Measurements from ENCODE around the gene STOM. TPM values are rescaled to one million over a fixed set of nuclear protein-coding genes. Genes with fewer than 3 reads are reported as not detected.
A peak's percentile ranks its signal among the peaks of the same experiment; 100 is the strongest.

The STOM gene
- total RNA-seq, 2 experiments from 2014 or later = 34.7 to 44.5 TPM

DNA sequence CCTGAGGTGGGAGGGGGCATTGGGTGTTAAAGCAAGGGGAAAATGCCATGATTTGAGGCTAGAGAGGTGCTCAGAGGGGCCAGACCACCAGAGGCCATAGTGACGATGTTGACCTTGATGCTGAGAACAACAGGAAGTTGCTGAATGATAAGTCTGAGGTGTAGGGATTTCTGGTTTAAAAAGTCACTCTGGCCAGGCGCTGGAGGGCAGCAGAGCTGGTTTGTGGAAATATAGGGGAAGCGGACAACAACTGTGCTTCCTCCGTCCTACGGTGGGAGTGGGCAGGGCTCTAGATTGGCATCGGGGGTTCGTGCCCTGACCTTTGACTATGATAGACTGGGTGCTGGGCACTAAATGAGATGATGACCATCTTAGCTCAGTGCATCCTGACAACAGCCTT lies 44.7 kb downstream of the STOM start:
- ATAC-seq (no peak), DNase-seq (no peak)

DNA sequence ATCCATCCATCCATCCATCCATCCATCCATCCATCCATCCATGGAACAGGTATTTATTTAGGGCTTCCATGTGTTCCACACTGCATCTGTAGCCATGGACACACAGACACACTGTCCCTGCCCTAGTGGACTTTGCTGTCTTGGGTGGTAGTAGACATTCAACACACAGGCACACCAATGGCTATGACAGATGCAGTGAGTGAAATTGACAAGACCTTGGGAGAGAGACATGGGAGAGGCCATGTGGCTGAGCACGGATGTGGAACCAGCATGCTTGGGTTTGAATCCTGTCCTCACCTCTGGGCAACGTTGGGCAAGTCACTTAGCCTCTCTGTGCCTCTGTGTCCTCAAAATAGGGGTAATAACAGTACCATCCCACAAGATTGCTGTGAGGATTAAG lies 45.3 kb downstream of the STOM start:
- Mint-ChIP-seq H3K9me3 (ENCODE audit: low read depth) (no peaks in the 10 kb centered on the region), H3K36me3 (ENCODE audit: low read depth) (no peaks in the 10 kb centered on the region)
- intact Hi-C loops (cut with DNase I, micrococcal nuclease) = loop anchor here in 1 of 2 experiments (5.0 kb wide), 1 partner anchor 173 kb away; the partner anchor contains the start of gene GGTA1

More for the DNA sequence above, 44.7 kb downstream of the STOM start:
- Mint-ChIP-seq H3K4me3 (no peak overlapping the region), H3K36me3 (ENCODE audit: low read depth) (no peaks in the 10 kb centered on the region), H3K4me1 (peaks cover 12% of the 10 kb centered on the region), H3K27ac (no peak overlapping the region), H3K27me3 (no peaks in the 10 kb centered on the region), H3K9me3 (ENCODE audit: low read depth) (no peaks in the 10 kb centered on the region)
- ChIA-PET POLR2A (no interaction called here), CTCF (interaction anchor here (0.7 to 1.6 kb wide), 2 partner anchors 112 to 213 kb away, joined by 3 to 4 read pairs; no protein-coding TSS in a partner anchor)
- intact Hi-C loops (cut with DNase I, micrococcal nuclease) = no loop called here

DNA sequence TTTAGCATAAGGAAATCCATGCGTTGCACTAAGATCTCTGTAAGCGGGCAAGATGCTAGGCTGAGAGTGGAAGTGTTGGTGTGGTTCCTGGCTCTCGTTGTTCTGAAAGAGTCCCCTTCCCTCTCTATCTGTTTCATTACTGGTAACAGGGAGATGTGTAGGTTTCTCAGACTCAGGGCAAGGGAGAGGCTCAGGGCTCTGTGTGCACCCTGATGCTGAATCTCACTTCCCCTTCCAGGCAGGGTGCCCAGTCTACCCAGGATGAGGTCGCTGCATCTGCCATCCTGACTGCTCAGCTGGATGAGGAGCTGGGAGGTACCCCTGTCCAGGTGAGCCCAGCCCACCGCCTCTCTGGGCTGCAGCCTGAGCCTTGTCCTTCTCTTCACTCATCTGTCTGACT lies 45.7 kb downstream of the STOM start:
- no peaks in the 10 kb centered on the region for H3K9me3 Mint-ChIP-seq (ENCODE audit: low read depth)
- ChIA-PET POLR2A (no interaction called here), CTCF (interaction anchor here (0.6 to 11.8 kb wide), 3 partner anchors 80 to 120 kb away, joined by 3 to 276 read pairs (median 3); no protein-coding TSS in a partner anchor)
- no peak for ATAC-seq
- no peaks in the 10 kb centered on the region for H3K27me3 Mint-ChIP-seq
- intact Hi-C loops (cut with DNase I, micrococcal nuclease) = loop anchor here in 1 of 2 experiments (5.0 kb wide), 1 partner anchor 173 kb away; the partner anchor contains the start of gene GGTA1
- DNase-seq = no peak
- no peak overlapping the region for H3K27ac Mint-ChIP-seq
- no peak overlapping the region for H3K4me3 Mint-ChIP-seq
- H3K36me3 Mint-ChIP-seq (ENCODE audit: low read depth) = no peaks in the 10 kb centered on the region
- H3K4me1 Mint-ChIP-seq = peaks cover 12% of the 10 kb centered on the region

More for the DNA sequence above, 45.3 kb downstream of the STOM start:
- no peak for ATAC-seq
- H3K4me1 Mint-ChIP-seq = peaks cover 12% of the 10 kb centered on the region
- no peaks in the 10 kb centered on the region for H3K27me3 Mint-ChIP-seq
- POLR2A ChIA-PET = no interaction called here
- CTCF ChIA-PET = interaction anchor here (1.6 kb wide), 1 partner anchor 112 kb away, joined by 3 read pairs; no protein-coding TSS in a partner anchor
- H3K4me3 Mint-ChIP-seq = no peak overlapping the region
- H3K27ac Mint-ChIP-seq = no peak overlapping the region
- no peak for DNase-seq

DNA sequence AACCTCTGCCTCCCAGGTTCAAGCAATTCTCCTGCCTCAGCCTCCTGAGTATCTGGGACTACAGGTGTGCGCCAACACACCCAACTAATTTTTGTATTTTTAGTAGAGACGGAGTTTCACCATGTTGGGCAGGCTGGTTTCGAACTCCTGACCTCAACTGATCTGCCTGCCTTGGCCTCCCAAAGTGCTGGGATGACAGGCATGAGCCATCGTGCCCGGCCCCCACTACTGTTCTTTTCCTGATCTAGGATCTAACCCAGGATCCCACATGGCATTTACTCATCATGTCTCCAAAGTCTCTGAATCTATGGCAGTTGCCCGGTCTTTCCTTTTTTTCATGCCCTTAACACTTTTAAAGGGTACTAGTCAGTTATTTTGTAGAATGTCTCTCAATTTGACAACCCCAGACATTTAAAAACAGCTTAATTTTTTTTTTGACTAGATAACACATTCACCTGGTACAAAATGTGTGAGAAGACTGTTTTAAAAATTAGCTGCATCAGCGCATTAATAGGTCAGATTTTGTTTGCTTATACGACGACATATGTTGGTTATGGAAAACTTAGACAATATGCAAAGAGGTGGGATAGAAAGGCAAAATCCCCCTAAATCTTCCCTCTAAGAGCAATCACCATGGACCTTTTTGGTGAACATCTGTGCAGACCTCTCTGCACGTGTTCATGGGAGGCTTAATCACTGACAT lies 46.5 kb downstream of the STOM start:
- ChIA-PET CTCF (interaction anchor here (0.6 to 11.8 kb wide), 3 partner anchors 80 to 121 kb away, joined by 3 to 276 read pairs (median 3); no protein-coding TSS in a partner anchor), POLR2A (no interaction called here)
- Mint-ChIP-seq H3K4me1 (peaks cover 12% of the 10 kb centered on the region), H3K4me3 (no peak overlapping the region), H3K27me3 (no peaks in the 10 kb centered on the region), H3K9me3 (ENCODE audit: low read depth) (no peaks in the 10 kb centered on the region), H3K36me3 (ENCODE audit: low read depth) (no peaks in the 10 kb centered on the region), H3K27ac (no peak overlapping the region)
- intact Hi-C loops (cut with DNase I, micrococcal nuclease) = loop anchor here in 1 of 2 experiments (5.0 kb wide), 1 partner anchor 174 kb away; the partner anchor contains the start of gene GGTA1
- no peak for ATAC-seq
- no peak for DNase-seq

DNA sequence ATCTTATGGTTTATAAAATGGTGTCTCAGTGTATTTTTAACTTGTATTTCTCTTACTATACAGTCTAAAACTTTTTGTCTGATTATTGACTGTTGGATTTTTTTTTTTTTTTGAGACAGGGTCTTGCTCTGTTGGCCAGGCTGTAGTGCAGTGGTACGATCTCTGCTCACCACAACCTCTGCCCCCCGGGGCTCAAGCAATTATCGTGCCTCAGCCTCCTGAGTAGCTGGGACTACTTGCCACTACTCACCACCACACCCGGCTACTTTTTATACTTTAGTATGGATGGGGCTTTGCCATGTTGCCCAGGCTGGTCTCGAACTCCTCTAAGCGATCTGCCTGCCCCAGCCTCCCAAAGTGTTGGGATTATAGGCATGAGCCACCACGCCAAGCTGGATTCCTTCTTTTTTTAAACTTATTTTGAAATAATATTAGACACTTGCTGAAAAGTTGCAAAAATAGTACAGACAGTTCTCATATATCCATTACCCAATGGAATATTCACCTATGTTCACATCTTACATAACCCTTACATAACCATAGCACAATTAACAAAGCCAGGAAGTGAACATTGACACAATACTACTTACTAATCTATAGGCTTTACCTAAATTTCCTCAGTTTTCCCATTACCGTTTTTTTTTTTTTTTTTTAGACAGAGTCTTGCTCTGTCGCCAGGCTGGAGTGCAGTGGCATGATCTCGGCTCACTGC lies 47.2 kb downstream of the STOM start:
- CTCF ChIA-PET = interaction anchor here (0.9 to 11.8 kb wide), 3 partner anchors 53 to 81 kb away, joined by 3 to 276 read pairs (median 4); no protein-coding TSS in a partner anchor
- no peak for DNase-seq
- Mint-ChIP-seq H3K27me3 (no peaks in the 10 kb centered on the region), H3K9me3 (ENCODE audit: low read depth) (no peaks in the 10 kb centered on the region), H3K36me3 (ENCODE audit: low read depth) (no peaks in the 10 kb centered on the region), H3K4me3 (no peak overlapping the region), H3K27ac (no peak overlapping the region), H3K4me1 (peaks cover 12% of the 10 kb centered on the region)
- ATAC-seq = no peak
- intact Hi-C loops (cut with DNase I, micrococcal nuclease) = loop anchor here in 1 of 2 experiments (5.0 kb wide), 1 partner anchor 174 kb away; the partner anchor contains the start of gene GGTA1
- POLR2A ChIA-PET = no interaction called here

DNA sequence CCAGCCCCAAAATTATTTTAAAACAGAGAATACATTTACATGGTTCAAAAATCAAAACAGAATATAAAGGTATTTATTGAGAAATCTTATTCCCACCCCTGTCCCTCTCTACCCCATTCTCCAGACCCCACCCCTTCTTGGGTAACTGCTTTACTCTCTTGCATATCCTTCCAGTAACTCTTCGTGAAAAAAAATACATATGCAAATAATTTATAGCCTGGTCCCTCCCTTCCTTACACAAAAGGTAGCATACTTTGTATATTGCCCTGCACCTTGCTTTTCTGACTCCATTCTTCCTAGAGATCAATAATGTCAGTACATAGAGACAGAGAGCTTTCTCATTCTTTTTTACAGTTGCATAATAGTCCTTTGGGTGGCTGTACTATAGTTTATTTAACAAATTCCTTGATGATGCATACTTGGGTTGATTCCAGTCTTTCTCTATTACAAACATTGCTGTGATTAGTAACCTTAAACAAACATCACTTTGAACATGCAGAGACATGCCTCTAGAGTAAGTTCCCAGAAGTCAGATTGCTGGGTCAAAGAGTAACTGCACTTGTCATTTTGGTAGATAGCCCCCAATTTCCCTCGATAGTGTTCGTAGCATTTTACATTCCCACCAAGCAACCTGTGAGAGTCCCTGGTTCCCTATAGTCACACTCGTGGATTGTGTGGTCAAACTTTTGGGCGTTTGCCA lies 47.9 kb downstream of the STOM start:
- ATAC-seq = peak; percentile 37
- no peaks in the 10 kb centered on the region for H3K27me3 Mint-ChIP-seq
- no peak for DNase-seq
- ChIA-PET POLR2A (no interaction called here), CTCF (interaction anchor here (0.9 to 11.8 kb wide), 4 partner anchors 54 to 108 kb away, joined by 3 to 276 read pairs (median 22); no protein-coding TSS in a partner anchor)
- no peaks in the 10 kb centered on the region for H3K36me3 Mint-ChIP-seq (ENCODE audit: low read depth)
- H3K27ac Mint-ChIP-seq = no peak overlapping the region
- intact Hi-C loops (cut with DNase I, micrococcal nuclease) = loop anchor here in 1 of 2 experiments (5.0 kb wide), 1 partner anchor 175 kb away; the partner anchor contains the start of gene GGTA1
- no peaks in the 10 kb centered on the region for H3K9me3 Mint-ChIP-seq (ENCODE audit: low read depth)
- H3K4me3 Mint-ChIP-seq = no peak overlapping the region
- peaks cover 12% of the 10 kb centered on the region for H3K4me1 Mint-ChIP-seq

DNA sequence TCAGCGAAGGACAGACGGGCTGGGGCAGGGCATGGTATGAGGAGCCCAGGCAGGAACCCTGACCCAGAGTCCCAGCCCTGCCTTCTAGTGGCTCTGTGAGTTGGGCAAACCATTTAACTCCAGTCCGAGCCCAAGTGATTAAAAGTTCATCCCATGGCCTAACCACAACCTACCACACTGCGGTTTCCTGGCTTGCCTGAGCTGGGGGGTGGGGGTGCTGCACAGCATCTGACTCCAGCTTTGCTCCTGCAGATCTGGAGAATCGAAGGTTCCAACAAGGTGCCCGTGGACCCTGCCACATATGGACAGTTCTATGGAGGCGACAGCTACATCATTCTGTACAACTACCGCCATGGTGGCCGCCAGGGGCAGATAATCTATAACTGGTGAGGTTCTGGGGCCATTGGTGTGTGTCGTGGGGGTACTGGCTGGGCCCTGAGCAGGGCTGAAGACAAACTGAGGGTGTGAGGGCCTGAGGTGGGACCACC lies 49.0 kb downstream of the STOM start:
- Mint-ChIP-seq H3K27ac (no peak overlapping the region), H3K36me3 (ENCODE audit: low read depth) (no peaks in the 10 kb centered on the region), H3K9me3 (ENCODE audit: low read depth) (no peaks in the 10 kb centered on the region), H3K27me3 (no peaks in the 10 kb centered on the region), H3K4me1 (peaks cover 12% of the 10 kb centered on the region), H3K4me3 (no peak overlapping the region)
- POLR2A ChIA-PET = no interaction called here
- CTCF ChIA-PET = interaction anchor here (0.6 to 11.8 kb wide), 28 partner anchors 13 to 663 kb away, joined by 3 to 276 read pairs (median 6); partner anchors contain the start of gene GSN
- intact Hi-C loops (cut with DNase I, micrococcal nuclease) = loop anchor here in 1 of 2 experiments (5.0 kb wide), 1 partner anchor 176 kb away; the partner anchor contains the start of gene GGTA1
- DNase-seq = peak; percentile 29
- ATAC-seq = no peak

DNA sequence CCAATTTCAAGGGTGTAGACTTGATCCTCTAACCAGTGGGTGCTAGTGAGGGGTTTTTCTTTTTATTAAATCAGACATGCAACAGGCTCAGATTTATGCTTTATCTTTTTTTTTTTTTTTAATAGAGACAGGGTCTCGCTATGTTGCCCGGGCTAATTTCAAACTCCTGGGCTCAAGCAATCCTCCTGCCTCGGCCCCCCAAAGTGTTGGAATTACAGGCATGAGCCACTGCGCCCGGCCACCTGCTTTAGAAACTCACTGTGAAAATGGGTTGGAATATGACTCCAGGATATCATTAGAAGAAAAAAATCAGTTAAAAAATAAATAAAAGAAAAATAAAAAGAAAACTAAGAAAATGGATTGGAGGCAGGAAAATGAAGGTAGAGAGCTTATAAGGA lies 50.7 kb downstream of the STOM start:
- no peaks in the 10 kb centered on the region for H3K36me3 Mint-ChIP-seq (ENCODE audit: low read depth)
- no peak overlapping the region for H3K27ac Mint-ChIP-seq
- no peaks in the 10 kb centered on the region for H3K27me3 Mint-ChIP-seq
- ChIA-PET POLR2A (no interaction called here), CTCF (interaction anchor here (0.5 to 11.8 kb wide), 53 partner anchors 10 to 677 kb away, joined by 3 to 276 read pairs (median 5); partner anchors contain the start of gene GSN)
- no peak for ATAC-seq
- H3K9me3 Mint-ChIP-seq (ENCODE audit: low read depth) = no peaks in the 10 kb centered on the region
- DNase-seq = no peak
- H3K4me1 Mint-ChIP-seq = peaks cover 12% of the 10 kb centered on the region
- H3K4me3 Mint-ChIP-seq = no peak overlapping the region
- intact Hi-C loops (cut with DNase I, micrococcal nuclease) = no loop called here

DNA sequence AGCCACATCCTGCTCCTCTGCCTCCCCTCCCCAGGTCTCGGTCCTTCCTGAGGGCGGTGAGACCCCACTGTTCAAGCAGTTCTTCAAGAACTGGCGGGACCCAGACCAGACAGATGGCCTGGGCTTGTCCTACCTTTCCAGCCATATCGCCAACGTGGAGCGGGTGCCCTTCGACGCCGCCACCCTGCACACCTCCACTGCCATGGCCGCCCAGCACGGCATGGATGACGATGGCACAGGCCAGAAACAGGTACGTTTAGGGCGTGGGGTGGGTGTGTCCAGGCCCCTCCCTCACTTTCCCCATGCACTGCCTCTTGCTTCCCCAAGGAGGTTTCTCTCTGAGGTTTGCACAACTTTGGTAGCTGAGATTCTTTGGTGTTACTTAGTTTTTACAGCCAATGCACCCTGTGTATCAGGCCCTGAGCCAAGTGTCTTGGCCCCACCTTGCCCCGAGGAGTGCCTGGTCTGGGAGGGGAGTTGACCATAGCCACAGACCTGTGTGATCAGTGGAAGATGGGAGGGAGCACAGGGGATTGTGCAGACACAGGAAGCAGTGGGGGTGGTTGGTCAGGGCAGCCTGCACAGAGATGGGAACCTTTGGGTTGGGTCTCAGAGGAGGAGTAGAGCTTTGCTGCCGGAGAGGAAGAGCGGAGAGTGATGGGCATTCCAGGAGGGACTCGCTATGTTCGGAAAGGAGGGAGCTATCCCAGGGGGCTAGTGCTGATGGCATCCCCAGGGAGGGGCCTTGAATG lies 51.2 kb downstream of the STOM start:
- H3K27me3 Mint-ChIP-seq = no peaks in the 10 kb centered on the region
- ATAC-seq = no peak
- intact Hi-C loops (cut with DNase I, micrococcal nuclease) = no loop called here
- no peak overlapping the region for H3K27ac Mint-ChIP-seq
- no peak overlapping the region for H3K4me3 Mint-ChIP-seq
- peaks cover 12% of the 10 kb centered on the region for H3K4me1 Mint-ChIP-seq
- no peaks in the 10 kb centered on the region for H3K9me3 Mint-ChIP-seq (ENCODE audit: low read depth)
- DNase-seq = no peak
- ChIA-PET CTCF (interaction anchor here (0.5 to 11.8 kb wide), 27 partner anchors 10 to 230 kb away, joined by 3 to 276 read pairs (median 6); no protein-coding TSS in a partner anchor), POLR2A (no interaction called here)
- H3K36me3 Mint-ChIP-seq (ENCODE audit: low read depth) = no peaks in the 10 kb centered on the region

Data from activated CD4-positive, alpha-beta T cell treated with anti-CD3 and anti-CD28 coated beads for 36 hours (primary cell).